WTC11 (cell line): Measurements from ENCODE around the gene GLYR1. TPM values are rescaled to one million over a fixed set of nuclear protein-coding genes. Genes with fewer than 3 reads are reported as not detected.

ENCODE experiments used
- ATAC-seq: fragments of 200-7000 bp; cut with Tn5 transposase; 2 replicates; pipeline ENCODE4 v1.10.0; 2021; ENCODE audit warnings: mild to moderate bottlenecking, moderate library complexity
- CTCF ChIA-PET: fragments of 300-600 bp; sonication (Branson Sonifier 250); formaldehyde crosslinking; loops from one replicate; lab custom pipeline; 2021; ENCODE audit warnings: antibody characterized with exemption; lab: Charles Lee
- POLR2A ChIA-PET: fragments of 350-600 bp; sonication (Branson Sonifier 250); formaldehyde crosslinking; loops from one replicate; lab custom pipeline; 2021; ENCODE audit warnings: antibody characterized with exemption; lab: Charles Lee
- DNase-seq: peaks from one replicate; pipeline ENCODE4 v3.0.0; 2021; ENCODE audit warnings: low spot score
- H3K27ac Mint-ChIP-seq: 2 replicates; pipeline ENCODE4 v1.8.0; 2021; ENCODE audit warnings: mixed read lengths
- H3K27me3 Mint-ChIP-seq: 2 replicates; pipeline ENCODE4 v1.8.0; 2021; ENCODE audit warnings: low read depth, mild to moderate bottlenecking, moderate library complexity, mixed read lengths
- H3K36me3 Mint-ChIP-seq: 2 replicates; pipeline ENCODE4 v1.8.0; 2021; ENCODE audit warnings: mixed read lengths
- H3K4me1 Mint-ChIP-seq: 2 replicates; pipeline ENCODE4 v1.8.0; 2022; ENCODE audit warnings: mixed read lengths
- H3K4me3 Mint-ChIP-seq: 2 replicates; pipeline ENCODE4 v1.8.0; 2021; ENCODE audit warnings: mild to moderate bottlenecking, moderate library complexity, mixed read lengths
- H3K9me3 Mint-ChIP-seq: 2 replicates; pipeline ENCODE4 v1.8.0; 2021; ENCODE audit warnings: mixed read lengths
- CBFB ChIP-seq: sonication (generic); formaldehyde crosslinking; IDR thresholded peaks from 2 replicates; pipeline ENCODE4 v1.8.1; 2022; ENCODE audit warnings: mild to moderate bottlenecking, low read depth, missing genetic modification reagents
- GTF2I ChIP-seq: fragments of 250-450 bp; sonication (Bioruptor Pico); conservative IDR thresholded peaks from 2 replicates; pipeline ENCODE4 v1.4.0; 2021; ENCODE audit warnings: mild to moderate bottlenecking
- JAZF1 ChIP-seq: fragments of 250-450 bp; sonication (Bioruptor Pico); IDR thresholded peaks from 2 replicates; pipeline ENCODE4 v1.9.0; 2021; ENCODE audit warnings: moderate library complexity, mild to moderate bottlenecking, inconsistent platforms
- KAT7 ChIP-seq: sonication (generic); formaldehyde crosslinking; IDR thresholded peaks from 2 replicates; pipeline ENCODE4 v1.8.1; 2023; ENCODE audit warnings: missing genetic modification reagents, mild to moderate bottlenecking, borderline replicate concordance
- MLX ChIP-seq: sonication (generic); formaldehyde crosslinking; IDR thresholded peaks from 2 replicates; pipeline ENCODE4 v1.8.1; 2023; ENCODE audit warnings: mild to moderate bottlenecking, missing genetic modification reagents, moderate library complexity
- NFE2L1 ChIP-seq: sonication (generic); formaldehyde crosslinking; IDR thresholded peaks from 2 replicates; pipeline ENCODE4 v1.8.1; 2023; ENCODE audit warnings: missing genetic modification reagents
- PRDM15 ChIP-seq: sonication (generic); formaldehyde crosslinking; IDR thresholded peaks from 2 replicates; pipeline ENCODE4 v1.8.0; 2022; ENCODE audit warnings: missing genetic modification reagents
- PREB ChIP-seq: sonication (generic); formaldehyde crosslinking; IDR thresholded peaks from 2 replicates; pipeline ENCODE4 v1.8.1; 2022; ENCODE audit warnings: mild to moderate bottlenecking, missing genetic modification reagents, moderate library complexity, borderline replicate concordance
- SMAD3 ChIP-seq: sonication (generic); formaldehyde crosslinking; IDR thresholded peaks from 2 replicates; pipeline ENCODE4 v1.8.0; 2022; ENCODE audit warnings: missing genetic modification reagents, mild to moderate bottlenecking, borderline replicate concordance
- SP1 ChIP-seq: sonication (generic); formaldehyde crosslinking; conservative IDR thresholded peaks from 2 replicates; pipeline ENCODE4 v1.8.1; 2022; ENCODE audit warnings: missing genetic modification reagents
- total RNA-seq: library from RNA; stranded (reverse); gene quantifications from 3 replicates; pipeline ENCODE4 v1.2.3, GENCODE V29; 2021

Gene GLYR1
- total RNA-seq, 1 experiment from 2014 or later = 103 TPM

- TF ChIP-seq PREB (CRISPR knock-in tag) = no peak
These were observed 41.5 kb upstream of the GLYR1 start (continued) for GRCh38 chr16:4888428-4889135.

- CTCF ChIA-PET = no interaction called here
- Mint-ChIP-seq H3K27ac (peak overlapping the region; percentile 52; the same call in 1 of the 2 replicates), H3K9me3 (no peaks in the 10 kb centered on the region)
These were observed 39.1 kb upstream of the GLYR1 start for GRCh38 chr16:4886151-4886550.

GRCh38 chr16:4884972-4885874 is 38.1 kb upstream of the GLYR1 start:
- DNase-seq (no peak), ATAC-seq (no peak)
- H3K4me1 Mint-ChIP-seq = no peaks in the 10 kb centered on the region
- TF ChIP-seq KAT7 = no peak
- no peak for TF ChIP-seq JAZF1
- TF ChIP-seq SMAD3 (CRISPR knock-in tag) = no peak
- H3K9me3 Mint-ChIP-seq = no peaks in the 10 kb centered on the region
- H3K27ac Mint-ChIP-seq = peak overlapping the region; percentile 52
- no peaks in the 10 kb centered on the region for H3K27me3 Mint-ChIP-seq
- H3K4me3 Mint-ChIP-seq = no peak overlapping the region
- ChIA-PET POLR2A (no interaction called here), CTCF (interaction anchor here (0.6 to 2.7 kb wide), 2 partner anchors 71 to 72 kb away, joined by 3 to 12 read pairs; no protein-coding TSS in a partner anchor)
- peaks cover 73% of the 10 kb centered on the region for H3K36me3 Mint-ChIP-seq

More at GRCh38 chr16:4886151-4886550, 39.1 kb upstream of the GLYR1 start:
- ATAC-seq (no peak), DNase-seq (no peak)
- POLR2A ChIA-PET = no interaction called here
- Mint-ChIP-seq H3K4me3 (no peak overlapping the region), H3K27me3 (no peaks in the 10 kb centered on the region), H3K4me1 (no peaks in the 10 kb centered on the region), H3K36me3 (peaks cover 67% of the 10 kb centered on the region)
- TF ChIP-seq PRDM15 (CRISPR knock-in tag) = no peak
- no peak for TF ChIP-seq GTF2I (CRISPR knock-in tag)
- no peak for TF ChIP-seq MLX
- TF ChIP-seq NFE2L1 (CRISPR knock-in tag) = no peak
- no peak for TF ChIP-seq CBFB (CRISPR knock-in tag)

- Mint-ChIP-seq H3K27ac (peak overlapping the region; percentile 19; the same call in 1 of the 2 replicates), H3K27me3 (no peaks in the 10 kb centered on the region), H3K9me3 (no peaks in the 10 kb centered on the region), H3K36me3 (peaks cover 80% of the 10 kb centered on the region), H3K4me1 (no peaks in the 10 kb centered on the region), H3K4me3 (no peak overlapping the region)
- DNase-seq = no peak
- no peak for ATAC-seq
- ChIA-PET POLR2A (no interaction called here), CTCF (interaction anchor here (1.0 to 2.7 kb wide), 3 partner anchors 52 to 78 kb away, joined by 3 to 12 read pairs (median 4); no protein-coding TSS in a partner anchor)
- TF ChIP-seq SP1 (CRISPR knock-in tag) (no peak), SMAD3 (CRISPR knock-in tag) (no peak)
These were observed 37.1 kb upstream of the GLYR1 start for GRCh38 chr16:4884209-4884608.
